Hepatocyte (in vitro differentiated cells): ENCODE measurements around the gene GRK5. TPM values are rescaled to one million over a fixed set of nuclear protein-coding genes. Genes with fewer than 3 reads are reported as not detected.

Experiments
- DNase-seq: peaks from one replicate; pipeline ENCODE4 v3.0.0-alpha.2; 2016; ENCODE audit warnings: low spot score
- H2AFZ ChIP-seq: fragments of 200-600 bp; sonication (generic); 2 replicates; pipeline ENCODE4 v1.6.0; 2016; ENCODE audit warnings: antibody characterized with exemption, mild to moderate bottlenecking
- H3K27ac ChIP-seq: fragments of 200-600 bp; sonication (generic); 2 replicates; pipeline ENCODE4 v1.5.1; 2016; ENCODE audit warnings: mild to moderate bottlenecking
- H3K27me3 ChIP-seq: fragments of 200-600 bp; sonication (generic); 2 replicates; pipeline ENCODE4 v1.6.1; 2016
- H3K36me3 ChIP-seq: fragments of 200-600 bp; sonication (generic); replicated peaks from 2 replicates; pipeline ENCODE4 v1.5.1; 2016; ENCODE audit warnings: low read depth; ENCODE audit not compliant: insufficient read depth
- H3K4me1 ChIP-seq: fragments of 200-600 bp; sonication (generic); 2 replicates; pipeline ENCODE4 v1.5.1; 2016; ENCODE audit warnings: mild to moderate bottlenecking, moderate library complexity; ENCODE audit not compliant: insufficient read depth
- H3K4me2 ChIP-seq: fragments of 200-600 bp; sonication (generic); 2 replicates; pipeline ENCODE4 v1.6.0; 2016
- H3K4me3 ChIP-seq: fragments of 200-600 bp; sonication (generic); 2 replicates; pipeline ENCODE4 v1.5.1; 2016; ENCODE audit warnings: mild to moderate bottlenecking
- H3K79me2 ChIP-seq: fragments of 200-600 bp; sonication (generic); 2 replicates; pipeline ENCODE4 v1.6.0; 2017; ENCODE audit warnings: mild to moderate bottlenecking
- H3K9me2 ChIP-seq: fragments of 200-600 bp; sonication (generic); replicated peaks from 2 replicates; pipeline ENCODE4 v1.6.0; 2017; ENCODE audit warnings: mild to moderate bottlenecking; ENCODE audit not compliant: insufficient read depth
- H3K9me3 ChIP-seq: fragments of 200-600 bp; sonication (generic); 2 replicates; pipeline ENCODE4 v1.5.1; 2016; ENCODE audit warnings: low read depth, mild to moderate bottlenecking
- H4K20me1 ChIP-seq: fragments of 200-600 bp; sonication (generic); 2 replicates; pipeline ENCODE4 v1.6.0; 2016; ENCODE audit warnings: mild to moderate bottlenecking; ENCODE audit not compliant: insufficient read depth, poor library complexity, severe bottlenecking
- CTCF ChIP-seq: fragments of 200-600 bp; sonication (generic); IDR thresholded peaks from 2 replicates; pipeline ENCODE4 v1.5.1; 2016; ENCODE audit warnings: antibody characterized with exemption, mild to moderate bottlenecking; ENCODE audit not compliant: poor library complexity
- EZH2 ChIP-seq: fragments of 200-600 bp; sonication (generic); IDR thresholded peaks from 2 replicates; pipeline ENCODE4 v1.6.1; 2016; ENCODE audit warnings: antibody characterized with exemption, mild to moderate bottlenecking, borderline replicate concordance
- EZH2phosphoT487 ChIP-seq: fragments of 200-600 bp; sonication (generic); IDR thresholded peaks from one replicate; pipeline ENCODE4 v1.6.1; 2018; ENCODE audit warnings: antibody characterized with exemption, mild to moderate bottlenecking, low read depth, moderate library complexity; ENCODE audit not compliant: unreplicated experiment, severe bottlenecking
- WGBS: methylation state at CpG from one replicate; pipeline ENCODE4 v1.1.6; 2016; ENCODE audit warnings: low lambda C conversion rate; ENCODE audit errors: missing lambda C conversion rate; 5-methylcytosine and 5-hydroxymethylcytosine counted together
- polyA plus RNA-seq: library from polyadenylated mRNA; unstranded; fragments of >200 nt; fragmentation: Nextera tagmentation; extraction: Ambion mirVana; gene quantifications from 2 replicates; pipeline ENCODE4 v1.2.1, GENCODE V29; 2016
- total RNA-seq: library from RNA; depleted of rRNA; stranded (reverse); fragments of >200 nt; gene quantifications from 2 replicates; pipeline ENCODE4 v1.2.3, GENCODE V29; 2014

Gene GRK5
- total and polyA plus RNA-seq, 2 experiments from 2014 or later: 7.6 to 19.9 TPM

- H3K4me2 ChIP-seq: no peak overlapping the region
- no peak overlapping the region for H2AFZ ChIP-seq
- TF ChIP-seq CTCF (no peak), EZH2phosphoT487 (no peak), EZH2 (no peak)
- peak overlapping the region; percentile 39 for H3K27ac ChIP-seq
- no peaks in the 10 kb centered on the region for H3K36me3 ChIP-seq
- H3K27me3 ChIP-seq: no peaks in the 10 kb centered on the region
- H3K79me2 ChIP-seq: no peaks in the 10 kb centered on the region
- WGBS: 87% methylated on average over 4 of the region's 4 CpGs
- DNase-seq: no peak
- peaks cover 16% of the 10 kb centered on the region for H3K4me1 ChIP-seq
- H3K9me2 ChIP-seq: no peaks in the 10 kb centered on the region
- H3K4me3 ChIP-seq: no peak overlapping the region
- H4K20me1 ChIP-seq: no peaks in the 10 kb centered on the region
- no peaks in the 10 kb centered on the region for H3K9me3 ChIP-seq
Observed at GRCh38 chr10:119351189-119351588, 143.8 kb downstream of the GRK5 start.

GRCh38 chr10:119352042-119352441 lies 144.7 kb downstream of the GRK5 start:
- WGBS: 100% methylated on average over 2 of the region's 2 CpGs

GRCh38 chr10:119352807-119353206 lies 145.4 kb downstream of the GRK5 start:
- peaks cover 16% of the 10 kb centered on the region for H3K4me1 ChIP-seq
- H3K36me3 ChIP-seq: no peaks in the 10 kb centered on the region
- DNase-seq: no peak
- H3K9me3 ChIP-seq: no peaks in the 10 kb centered on the region
- no peak overlapping the region for H3K27ac ChIP-seq
- H3K4me2 ChIP-seq: no peak overlapping the region
- no peaks in the 10 kb centered on the region for H4K20me1 ChIP-seq
- 92% methylated on average over 6 of the region's 6 CpGs for WGBS
- H3K27me3 ChIP-seq: no peaks in the 10 kb centered on the region
- no peak overlapping the region for H3K4me3 ChIP-seq
- no peak overlapping the region for H2AFZ ChIP-seq
- H3K79me2 ChIP-seq: no peaks in the 10 kb centered on the region
- no peaks in the 10 kb centered on the region for H3K9me2 ChIP-seq
- TF ChIP-seq EZH2 (no peak), EZH2phosphoT487 (no peak), CTCF (no peak)

More at GRCh38 chr10:119352042-119352441, 144.7 kb downstream of the GRK5 start:
- no peak for DNase-seq
- H3K4me3 ChIP-seq: no peak overlapping the region
- no peaks in the 10 kb centered on the region for H3K9me3 ChIP-seq
- H3K27me3 ChIP-seq: no peaks in the 10 kb centered on the region
- no peaks in the 10 kb centered on the region for H3K36me3 ChIP-seq
- H3K79me2 ChIP-seq: no peaks in the 10 kb centered on the region
- TF ChIP-seq CTCF: no peak
- H2AFZ ChIP-seq: no peak overlapping the region
- no peak overlapping the region for H3K27ac ChIP-seq
- H3K4me2 ChIP-seq: no peak overlapping the region
- no peaks in the 10 kb centered on the region for H4K20me1 ChIP-seq
- peaks cover 16% of the 10 kb centered on the region for H3K4me1 ChIP-seq
- H3K9me2 ChIP-seq: no peaks in the 10 kb centered on the region

- no peaks in the 10 kb centered on the region for H3K9me2 ChIP-seq
- H3K27ac ChIP-seq: no peak overlapping the region
- H3K4me2 ChIP-seq: no peak overlapping the region
- no peaks in the 10 kb centered on the region for H3K9me3 ChIP-seq
- no peaks in the 10 kb centered on the region for H4K20me1 ChIP-seq
- TF ChIP-seq CTCF: no peak
- TF ChIP-seq EZH2: no peak
- no peak for TF ChIP-seq EZH2phosphoT487
- H2AFZ ChIP-seq: no peak overlapping the region
- H3K27me3 ChIP-seq: no peaks in the 10 kb centered on the region
- H3K36me3 ChIP-seq: no peaks in the 10 kb centered on the region
- peaks cover 16% of the 10 kb centered on the region for H3K4me1 ChIP-seq
- no peak overlapping the region for H3K4me3 ChIP-seq
- 91% methylated on average over 2 of the region's 2 CpGs for WGBS
- H3K79me2 ChIP-seq: no peaks in the 10 kb centered on the region
- no peak for DNase-seq
Observed at GRCh38 chr10:119353421-119353820, 146.1 kb downstream of the GRK5 start.
